AG09319 (cell line): ENCODE data around the gene NCAPD2.
"Not testable (repeated sequence)": the region's sequence is repeated elsewhere in the genome, so short reads cannot be mapped to it uniquely, and the experiment has no call there.

ENCODE experiments used
- DNase-seq: peaks from one replicate; pipeline ENCODE4 v3.0.0-alpha.2; 2010; ENCODE audit warnings: low read depth; ENCODE audit errors: extremely low read depth
- CTCF ChIP-seq: IDR thresholded peaks from 2 replicates; pipeline ENCODE4 v1.5.1; 2011; ENCODE audit warnings: low read depth, mild to moderate bottlenecking, inconsistent platforms, low read length, moderate library complexity

Gene NCAPD2

DNA sequence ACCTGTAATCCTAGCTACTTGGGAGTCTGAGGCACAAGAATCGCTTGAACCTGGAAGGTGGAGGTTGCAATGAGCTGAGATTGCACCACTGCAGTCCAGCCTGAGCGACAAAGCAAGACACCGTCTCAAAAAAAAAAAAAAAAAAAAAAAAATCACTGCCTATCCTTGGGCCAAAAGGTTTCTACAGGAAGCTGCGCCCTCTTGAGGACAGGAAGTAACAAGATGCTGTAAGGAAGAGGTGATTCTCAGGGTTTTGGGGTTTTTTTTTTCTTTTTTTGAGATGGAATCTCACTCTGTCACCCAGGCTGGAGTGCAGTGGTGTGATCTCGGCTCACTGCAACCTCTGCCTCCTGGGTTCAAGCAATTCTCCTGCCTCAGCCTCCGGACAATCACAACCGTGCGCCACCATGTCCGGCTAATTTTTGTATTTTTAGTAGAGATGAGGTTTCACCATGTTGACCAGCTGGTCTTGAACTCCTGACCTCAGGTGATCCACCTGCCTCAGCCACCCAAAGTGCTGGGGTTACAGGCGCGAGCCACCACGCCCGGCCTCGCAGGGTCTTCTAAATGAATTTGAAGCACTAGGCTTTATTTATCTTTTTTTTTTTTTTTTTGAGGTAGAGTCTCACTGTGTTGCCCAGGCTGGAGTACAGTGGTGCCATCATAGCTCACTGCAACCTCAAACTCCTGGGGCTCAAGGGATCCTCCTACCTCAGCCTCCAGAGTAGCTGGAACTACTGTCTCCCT is 64.3 kb downstream of the NCAPD2 start:
- peak; percentile 62 for TF ChIP-seq CTCF
- DNase-seq: not testable (repeated sequence)

DNA sequence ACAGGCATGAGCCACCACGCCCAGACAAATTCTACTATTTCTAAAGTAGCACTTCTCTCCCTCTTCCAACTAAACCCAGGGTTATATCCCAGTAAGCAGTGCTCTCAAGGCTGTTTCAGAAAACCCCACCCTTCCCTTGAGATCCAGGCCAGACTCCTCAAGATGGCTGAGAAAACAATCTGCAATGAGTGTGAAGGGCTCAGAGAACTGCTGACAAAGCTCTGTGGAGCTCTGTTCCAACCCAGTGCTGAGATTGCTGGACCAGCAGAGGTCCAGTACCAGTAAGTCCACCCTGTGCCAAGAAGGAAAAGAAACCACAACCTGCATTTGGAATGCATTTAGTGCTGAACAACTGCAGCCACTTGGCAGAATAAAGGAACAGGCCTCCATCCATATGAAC is 65.6 kb downstream of the NCAPD2 start:
- TF ChIP-seq CTCF: no peak

GRCh38 chr12:6560501-6561205 is 66.8 kb downstream of the NCAPD2 start:
- no peak for DNase-seq
- TF ChIP-seq CTCF: no peak

More for the DNA sequence above, 65.6 kb downstream of the NCAPD2 start:
- no peak for DNase-seq

GRCh38 chr12:6562881-6563280 is 69.0 kb downstream of the NCAPD2 start:
- no peak for TF ChIP-seq CTCF
- DNase-seq: no peak

GRCh38 chr12:6563448-6564050 is 69.6 kb downstream of the NCAPD2 start:
- TF ChIP-seq CTCF: peak; percentile 78
- DNase-seq: no peak

DNA sequence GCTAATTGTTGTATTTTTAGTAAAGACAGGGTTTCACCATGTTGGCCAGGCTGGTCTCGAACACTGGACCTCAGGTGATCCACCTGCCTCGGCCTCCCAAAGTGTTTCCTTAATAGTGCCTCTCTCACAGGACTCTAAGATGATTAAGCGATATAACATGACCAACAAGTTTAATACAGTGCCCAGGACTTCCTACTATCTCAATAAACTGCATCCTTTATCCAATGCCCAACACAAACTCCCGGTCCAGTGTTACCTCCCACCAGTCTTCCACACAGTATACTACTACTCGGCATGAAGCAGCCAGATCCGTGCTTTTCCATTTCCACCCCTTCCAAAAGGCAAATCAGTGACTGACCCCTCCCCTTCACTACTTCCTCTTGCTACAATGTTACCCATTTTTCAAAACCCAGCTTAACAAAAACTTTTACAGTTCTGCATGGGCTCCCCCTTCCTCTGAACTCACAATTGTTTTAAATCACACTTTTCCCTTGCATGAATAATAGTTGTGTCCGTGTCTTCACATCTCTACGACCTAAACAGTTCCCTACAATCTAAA is 73.3 kb downstream of the NCAPD2 start:
- no peak for DNase-seq
- no peak for TF ChIP-seq CTCF

GRCh38 chr12:6569312-6569711 is 75.4 kb downstream of the NCAPD2 start:
- DNase-seq: no peak
- TF ChIP-seq CTCF: no peak
